Measurements from ENCODE around the gene NR2F1-AS1. TPM values are rescaled to one million over a fixed set of nuclear protein-coding genes. Genes with fewer than 3 reads are reported as not detected.

Gene NR2F1-AS1
- total RNA-seq, 1 donor from 2014 or later = 19.0 TPM

DNA sequence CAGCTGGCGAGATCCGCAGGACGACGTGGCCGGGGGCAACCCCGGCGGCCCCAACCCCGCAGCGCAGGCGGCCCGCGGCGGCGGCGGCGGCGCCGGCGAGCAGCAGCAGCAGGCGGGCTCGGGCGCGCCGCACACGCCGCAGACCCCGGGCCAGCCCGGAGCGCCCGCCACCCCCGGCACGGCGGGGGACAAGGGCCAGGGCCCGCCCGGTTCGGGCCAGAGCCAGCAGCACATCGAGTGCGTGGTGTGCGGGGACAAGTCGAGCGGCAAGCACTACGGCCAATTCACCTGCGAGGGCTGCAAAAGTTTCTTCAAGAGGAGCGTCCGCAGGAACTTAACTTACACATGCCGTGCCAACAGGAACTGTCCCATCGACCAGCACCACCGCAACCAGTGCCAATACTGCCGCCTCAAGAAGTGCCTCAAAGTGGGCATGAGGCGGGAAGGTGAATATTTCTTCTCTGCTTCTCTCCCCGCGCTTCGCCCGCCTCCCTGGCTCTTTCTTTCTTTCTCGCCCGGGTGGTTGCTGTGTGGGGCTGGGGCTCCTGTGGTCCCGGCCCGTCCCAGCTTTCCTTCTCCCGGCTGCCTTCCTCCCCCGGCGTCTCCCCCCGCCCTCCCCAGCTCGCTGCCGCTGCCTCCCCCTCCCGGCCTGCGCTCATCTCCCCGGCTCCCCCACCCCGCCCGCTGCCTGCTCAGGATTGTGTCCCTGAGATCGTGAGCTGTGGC lies 4.2 kb upstream of the NR2F1-AS1 start:
- Mint-ChIP-seq H3K36me3 (peaks cover 34% of the 10 kb centered on the region), H3K27ac (peak overlapping the region; percentile 89), H3K9me3 (no peaks in the 10 kb centered on the region), H3K4me1 (ENCODE audit: unreplicated experiment) (peaks cover 17% of the 10 kb centered on the region), H3K4me3 (peak overlapping the region; percentile 96), H3K27me3 (peaks cover 53% of the 10 kb centered on the region)
- DNase-seq (ENCODE audit: extremely low spot score, unreplicated experiment) = no peak
- TF ChIP-seq CTCF (conservative IDR thresholded peaks at IDR 0.05) = no peak

DNA sequence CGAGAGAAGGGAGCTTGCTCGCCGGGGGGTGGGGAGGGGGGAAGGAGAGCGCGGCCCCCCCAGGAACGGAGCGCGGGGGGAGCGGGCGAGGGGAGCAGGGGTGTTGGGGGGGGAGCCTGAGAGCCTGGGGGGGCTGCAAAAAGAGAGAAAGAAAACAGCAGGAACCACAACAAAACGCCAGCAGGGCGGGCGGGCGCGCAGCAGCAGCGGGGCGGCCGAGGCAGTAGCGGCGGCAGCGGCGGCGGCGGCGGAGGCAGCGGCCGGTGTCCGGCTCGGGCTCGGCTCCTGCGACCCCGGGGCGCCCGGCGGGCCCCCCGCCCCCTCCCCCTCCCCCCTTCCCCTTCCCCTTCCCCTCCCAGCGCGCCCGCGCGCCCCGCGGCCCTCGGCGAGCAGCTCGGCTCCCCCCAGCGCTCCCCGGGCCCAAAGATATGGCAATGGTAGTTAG lies 3.6 kb upstream of the NR2F1-AS1 start:
- TF ChIP-seq CTCF (conservative IDR thresholded peaks at IDR 0.05) = no peak
- peaks cover 28% of the 10 kb centered on the region for H3K36me3 Mint-ChIP-seq
- no peaks in the 10 kb centered on the region for H3K9me3 Mint-ChIP-seq
- peaks cover 49% of the 10 kb centered on the region for H3K27me3 Mint-ChIP-seq
- peak overlapping the region; percentile 51 for H3K4me3 Mint-ChIP-seq
- peaks cover 11% of the 10 kb centered on the region for H3K4me1 Mint-ChIP-seq (ENCODE audit: unreplicated experiment)
- H3K27ac Mint-ChIP-seq = no peak overlapping the region
- DNase-seq (ENCODE audit: extremely low spot score, unreplicated experiment) = no peak

DNA sequence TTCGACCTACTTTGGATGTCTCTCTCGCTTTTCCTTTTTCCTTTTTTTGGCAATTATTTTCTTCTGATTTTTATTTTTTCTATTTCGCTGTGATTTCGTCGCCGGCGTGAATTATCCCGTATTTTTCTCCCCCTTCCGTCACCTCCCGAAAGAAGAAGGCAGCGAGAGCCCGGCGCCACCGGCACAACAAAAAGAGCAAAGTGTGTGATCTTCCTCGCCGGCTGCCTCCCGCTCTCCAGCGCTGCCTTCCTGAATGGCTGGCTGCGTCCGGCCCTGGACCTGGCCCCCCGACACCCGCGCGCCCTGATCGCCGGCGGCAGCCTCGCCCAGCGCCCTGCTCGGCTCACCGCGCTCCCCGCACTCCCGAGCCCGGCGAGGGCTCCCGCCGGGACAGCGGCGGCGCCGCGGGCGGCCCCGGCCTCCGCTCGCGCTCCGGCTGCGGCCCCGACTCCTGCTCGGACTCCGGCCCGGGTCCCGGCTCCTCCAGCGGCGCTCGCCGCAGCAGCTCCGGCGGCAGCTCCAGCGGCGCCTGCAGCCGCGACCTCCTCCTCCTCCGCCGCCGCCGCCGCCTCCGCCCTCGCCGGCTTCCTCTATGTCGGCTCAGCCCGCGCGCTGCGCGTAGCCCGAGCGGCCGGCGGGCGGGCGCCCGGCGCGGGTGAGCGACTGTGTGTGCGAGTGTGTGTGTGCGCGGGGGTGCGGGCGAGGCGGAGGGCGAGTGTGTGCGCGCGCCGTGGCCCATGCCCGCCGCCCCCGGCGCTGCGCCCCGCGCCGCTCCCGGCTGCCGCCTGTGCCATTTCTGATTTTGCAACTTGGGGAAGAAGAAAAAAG lies 3.0 kb upstream of the NR2F1-AS1 start:
- Mint-ChIP-seq H3K27me3 (peaks cover 42% of the 10 kb centered on the region), H3K9me3 (no peaks in the 10 kb centered on the region), H3K36me3 (peaks cover 21% of the 10 kb centered on the region), H3K4me1 (ENCODE audit: unreplicated experiment) (peaks cover 5% of the 10 kb centered on the region), H3K27ac (no peak overlapping the region), H3K4me3 (peak overlapping the region; percentile 51)
- no peak for DNase-seq (ENCODE audit: extremely low spot score, unreplicated experiment)
- TF ChIP-seq CTCF (conservative IDR thresholded peaks at IDR 0.05) = no peak

- H3K27ac Mint-ChIP-seq = no peak overlapping the region
- DNase-seq (ENCODE audit: extremely low spot score, unreplicated experiment) = no peak
- H3K36me3 Mint-ChIP-seq = peaks cover 16% of the 10 kb centered on the region
- peaks cover 43% of the 10 kb centered on the region for H3K27me3 Mint-ChIP-seq
- H3K4me3 Mint-ChIP-seq = no peak overlapping the region
- peaks cover 2% of the 10 kb centered on the region for H3K4me1 Mint-ChIP-seq (ENCODE audit: unreplicated experiment)
- no peak for TF ChIP-seq CTCF (conservative IDR thresholded peaks at IDR 0.05)
- no peaks in the 10 kb centered on the region for H3K9me3 Mint-ChIP-seq
Measured at GRCh38 chr5:93583439-93583767, 2.4 kb upstream of the NR2F1-AS1 start.

DNA sequence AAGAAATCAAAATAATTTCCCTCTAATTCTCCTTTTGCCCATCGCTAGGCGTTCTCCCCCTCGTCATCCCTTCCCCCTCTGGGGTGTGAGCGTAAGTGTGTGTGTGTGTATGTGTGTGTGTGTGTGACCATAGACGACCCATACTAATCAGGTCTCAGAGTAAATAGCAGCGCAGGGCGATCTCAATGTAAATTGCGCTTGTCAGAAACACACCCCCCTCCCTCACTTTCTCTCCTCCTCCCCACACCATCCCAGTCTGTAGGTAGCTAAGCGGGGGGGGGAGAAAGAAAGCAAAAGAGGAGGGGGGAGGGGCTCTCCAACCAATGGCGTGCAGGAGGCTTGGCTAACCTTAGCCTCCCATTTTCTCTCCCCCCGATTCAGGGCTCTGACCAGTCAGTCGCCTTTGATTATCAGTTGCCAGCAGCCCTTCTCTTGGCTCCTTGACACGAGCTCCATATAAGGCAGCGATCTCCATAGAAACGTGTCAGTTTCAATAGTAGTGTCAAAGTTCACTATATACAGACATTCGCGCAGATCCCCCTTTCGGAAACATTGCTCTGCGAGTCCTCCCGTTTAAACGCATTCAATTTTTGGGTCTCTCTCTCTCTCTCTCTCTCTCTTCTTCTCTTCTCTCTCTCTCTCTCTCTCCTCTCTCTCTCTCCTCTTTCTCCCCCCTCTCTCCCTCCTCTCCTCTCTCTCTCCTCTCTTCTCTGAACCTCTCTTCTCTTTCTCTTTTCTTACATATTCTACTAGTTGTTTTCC lies 1.8 kb upstream of the NR2F1-AS1 start, which contains the start of gene NR2F1:
TSS of gene NR2F1 (plus strand) at position 546 of the 762 bp plus-strand sequence. CDS start 1,802 bp downstream, outside the sequence.
- H3K9me3 Mint-ChIP-seq = no peaks in the 10 kb centered on the region
- H3K36me3 Mint-ChIP-seq = peaks cover 13% of the 10 kb centered on the region
- no peak within 1 kb of the TSS for H3K27ac Mint-ChIP-seq
- DNase-seq (ENCODE audit: extremely low spot score, unreplicated experiment) = peak; percentile 79
- TF ChIP-seq CTCF (conservative IDR thresholded peaks at IDR 0.05) = no peak
- peaks cover 45% of the 10 kb centered on the region for H3K27me3 Mint-ChIP-seq
- H3K4me3 Mint-ChIP-seq = no peak within 1 kb of the TSS
- H3K4me1 Mint-ChIP-seq (ENCODE audit: unreplicated experiment) = peaks cover 8% of the 10 kb centered on the region

Measured in type B pancreatic cell (in vitro differentiated cells).